ENCODE data around the gene GSG1L.

The GSG1L gene

DNA sequence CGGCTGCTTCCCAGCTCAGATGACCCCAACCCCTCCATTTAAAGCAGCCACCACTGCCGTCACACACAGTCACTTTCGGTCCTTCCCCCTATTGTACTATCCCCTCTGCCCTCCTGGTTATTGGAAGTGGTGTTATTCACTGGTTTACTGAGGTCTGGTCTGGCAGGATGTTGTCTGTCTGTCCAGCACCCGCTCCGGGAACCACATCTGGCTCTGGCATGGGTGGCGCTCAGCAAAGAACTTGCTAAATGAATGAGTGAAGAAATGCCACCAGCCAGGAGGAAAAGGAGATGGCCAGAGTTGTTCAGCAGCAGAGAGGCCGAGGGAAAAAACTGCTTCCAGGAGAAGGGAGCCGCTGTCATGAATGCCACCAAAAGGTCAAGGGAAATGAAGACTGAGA lies 161.6 kb downstream of the GSG1L start:
- H3K27ac ChIP-seq: no peak overlapping the region
- TF ChIP-seq, protein P1, sequence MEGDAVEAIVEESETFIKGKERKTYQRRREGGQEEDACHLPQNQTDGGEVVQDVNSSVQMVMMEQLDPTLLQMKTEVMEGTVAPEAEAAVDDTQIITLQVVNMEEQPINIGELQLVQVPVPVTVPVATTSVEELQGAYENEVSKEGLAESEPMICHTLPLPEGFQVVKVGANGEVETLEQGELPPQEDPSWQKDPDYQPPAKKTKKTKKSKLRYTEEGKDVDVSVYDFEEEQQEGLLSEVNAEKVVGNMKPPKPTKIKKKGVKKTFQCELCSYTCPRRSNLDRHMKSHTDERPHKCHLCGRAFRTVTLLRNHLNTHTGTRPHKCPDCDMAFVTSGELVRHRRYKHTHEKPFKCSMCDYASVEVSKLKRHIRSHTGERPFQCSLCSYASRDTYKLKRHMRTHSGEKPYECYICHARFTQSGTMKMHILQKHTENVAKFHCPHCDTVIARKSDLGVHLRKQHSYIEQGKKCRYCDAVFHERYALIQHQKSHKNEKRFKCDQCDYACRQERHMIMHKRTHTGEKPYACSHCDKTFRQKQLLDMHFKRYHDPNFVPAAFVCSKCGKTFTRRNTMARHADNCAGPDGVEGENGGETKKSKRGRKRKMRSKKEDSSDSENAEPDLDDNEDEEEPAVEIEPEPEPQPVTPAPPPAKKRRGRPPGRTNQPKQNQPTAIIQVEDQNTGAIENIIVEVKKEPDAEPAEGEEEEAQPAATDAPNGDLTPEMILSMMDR (IDR thresholded peaks at IDR 0.05): no peak
- no peak overlapping the region for H3K4me3 ChIP-seq
- DNase-seq (ENCODE audit: low spot score): no peak

DNA sequence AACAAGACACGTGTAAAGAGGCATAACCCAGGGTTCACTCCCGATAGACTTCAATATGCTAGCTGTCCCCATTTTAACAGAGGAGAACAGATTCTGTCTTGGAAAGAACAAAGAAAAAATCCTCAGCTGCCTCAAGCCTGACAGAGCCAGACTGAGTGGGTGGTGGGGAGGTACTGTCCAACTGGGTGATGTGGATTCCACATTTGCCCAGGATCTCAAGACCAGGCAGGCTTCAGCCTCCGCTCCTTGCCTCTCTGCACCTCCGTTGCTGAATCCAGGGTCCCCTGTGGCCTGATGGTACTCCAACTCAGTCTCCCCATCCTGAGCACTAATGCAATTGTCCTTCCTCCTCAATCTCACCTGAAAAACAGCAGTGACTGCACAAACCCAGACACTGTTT lies 163.8 kb downstream of the GSG1L start:
- DNase-seq (ENCODE audit: low spot score): no peak
- Histone ChIP-seq H3K4me3 (no peak overlapping the region), H3K27ac (no peak overlapping the region)
- TF ChIP-seq, protein P1 (IDR thresholded peaks at IDR 0.05): no peak

DNA sequence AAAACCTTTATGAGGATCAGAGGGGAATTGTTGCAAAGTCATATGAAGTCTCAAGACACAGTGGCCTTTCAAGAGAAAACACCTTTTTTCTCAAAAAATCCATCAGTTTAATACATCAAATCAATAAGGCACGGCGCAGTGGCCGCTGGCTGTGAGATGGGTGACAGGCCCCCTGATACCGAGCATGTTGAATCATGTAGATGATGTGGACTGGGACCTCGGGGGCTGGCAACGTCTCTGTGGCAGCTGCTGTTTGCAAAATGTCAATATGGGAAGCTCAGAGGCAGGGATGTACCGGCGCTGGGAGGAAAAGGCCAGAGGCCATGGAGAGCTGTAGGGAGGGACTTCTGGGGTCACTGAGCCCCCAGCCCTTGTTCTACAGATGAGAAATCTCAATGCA lies 169.1 kb downstream of the GSG1L start:
- no peak overlapping the region for H3K4me3 ChIP-seq
- DNase-seq (ENCODE audit: low spot score): no peak
- H3K27ac ChIP-seq: no peak overlapping the region
- TF ChIP-seq, protein P1 (IDR thresholded peaks at IDR 0.05): no peak

DNA sequence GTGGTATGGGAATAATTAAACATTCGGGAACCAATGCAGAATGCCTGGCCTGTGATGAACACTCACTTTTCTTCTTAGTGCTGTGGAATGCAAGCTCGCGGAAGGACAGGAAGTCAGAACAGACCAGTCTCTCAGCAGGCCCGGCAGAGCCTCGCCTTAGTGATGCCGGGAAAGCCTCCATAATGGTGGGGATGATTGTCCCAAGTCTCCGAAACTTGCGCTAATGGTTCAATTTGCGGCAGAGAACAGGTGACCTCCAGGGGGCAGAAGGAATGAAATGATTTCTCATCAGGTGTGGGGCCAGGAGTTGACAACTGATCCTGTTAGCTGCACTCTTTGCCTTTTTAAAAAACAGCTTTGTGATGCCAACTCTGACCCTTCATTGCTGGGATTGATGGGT lies 170.6 kb downstream of the GSG1L start:
- no peak overlapping the region for H3K27ac ChIP-seq
- TF ChIP-seq, protein P1 (IDR thresholded peaks at IDR 0.05): no peak
- no peak overlapping the region for H3K4me3 ChIP-seq
- no peak for DNase-seq (ENCODE audit: low spot score)

DNA sequence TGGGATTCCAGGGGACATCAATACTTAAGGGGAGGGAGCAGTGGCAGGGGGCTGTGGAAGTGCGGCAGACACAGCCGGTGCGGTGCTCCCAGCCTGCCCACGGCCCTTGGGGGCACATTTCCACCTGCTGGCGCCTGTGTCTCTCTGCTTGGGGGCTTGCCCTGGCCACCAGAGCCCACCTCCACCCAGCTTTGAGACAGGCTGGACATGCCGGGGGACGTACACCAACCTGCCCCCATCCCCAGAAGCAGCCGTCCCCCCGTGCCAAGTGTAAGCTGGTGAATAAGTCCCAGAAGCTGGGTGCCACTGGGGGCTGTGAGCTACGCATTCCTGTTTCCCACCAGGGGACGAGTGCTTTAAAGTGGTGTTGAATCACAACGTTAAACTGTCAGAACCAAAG lies 172.6 kb downstream of the GSG1L start:
- TF ChIP-seq, protein P1 (IDR thresholded peaks at IDR 0.05): no peak
- H3K4me3 ChIP-seq: no peak overlapping the region
- H3K27ac ChIP-seq: no peak overlapping the region
- DNase-seq (ENCODE audit: low spot score): no peak

DNA sequence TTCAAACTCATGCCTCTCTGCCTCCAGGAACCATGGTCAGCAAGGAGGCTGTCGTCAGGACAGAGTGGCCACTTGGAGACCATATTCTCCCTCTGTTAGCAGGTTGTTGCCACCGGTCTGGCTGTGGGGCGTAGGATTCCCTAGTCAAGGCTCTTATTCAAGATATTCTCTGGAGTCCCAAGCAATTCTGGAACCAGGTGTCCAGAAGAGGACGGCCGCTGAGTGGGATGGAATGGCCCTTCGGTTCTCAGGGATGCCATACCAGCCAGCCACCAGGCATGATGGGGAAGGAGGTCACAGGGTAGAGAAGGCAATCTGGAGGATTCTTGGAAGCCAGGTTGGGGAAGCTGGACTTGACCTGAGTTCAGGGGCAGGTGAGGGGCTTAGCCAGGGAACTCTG lies 173.5 kb downstream of the GSG1L start:
- Histone ChIP-seq H3K27ac (no peak overlapping the region), H3K4me3 (no peak overlapping the region)
- TF ChIP-seq, protein P1 (IDR thresholded peaks at IDR 0.05): no peak
- DNase-seq (ENCODE audit: low spot score): no peak

DNA sequence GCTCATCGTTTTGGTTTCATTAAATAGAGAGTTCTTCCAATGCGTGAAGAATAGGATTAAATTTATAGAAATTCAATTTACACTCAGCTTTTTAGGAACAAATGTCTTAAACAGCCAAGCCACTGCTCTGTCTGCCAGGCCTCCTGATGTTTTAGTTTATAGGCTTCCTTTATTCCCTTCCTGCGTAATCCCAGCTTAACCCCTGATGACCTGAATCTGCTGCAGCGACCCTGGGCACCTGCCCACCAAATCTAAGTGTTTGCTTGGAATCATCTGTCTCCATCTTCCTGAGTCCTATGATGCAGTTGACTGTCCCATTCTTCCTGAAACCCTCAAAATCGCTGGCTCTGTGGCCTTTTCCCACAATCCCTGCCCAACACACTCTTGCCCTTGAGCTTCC lies 179.9 kb downstream of the GSG1L start:
- no peak overlapping the region for H3K27ac ChIP-seq
- TF ChIP-seq, protein P1 (IDR thresholded peaks at IDR 0.05): no peak

More for the DNA sequence above, 179.9 kb downstream of the GSG1L start:
- no peak overlapping the region for H3K4me3 ChIP-seq
- no peak for DNase-seq (ENCODE audit: low spot score)

Measured in coronary artery (tissue), 2 donors.